Measurements from ENCODE around the gene XYLT1. TPM values are rescaled to one million over a fixed set of nuclear protein-coding genes. Genes with fewer than 3 reads are reported as not detected.

XYLT1 gene
- total and polyA plus RNA-seq, 9 of the 15 experiments (the other 6 are each of a cell fraction or from before 2014, with no cell fraction given): 0.03 to 0.09 (median 0.08) TPM; not detected in 6

GRCh38 chr16:17061326-17061725 is 409.4 kb downstream of the XYLT1 start:
- Histone ChIP-seq H3K27me3 (ENCODE audit: control insufficient read depth in 2 of 2, insufficient read depth in 2 of 2, low read length in 2 of 2) (no peaks in the 10 kb centered on the region), H3K9ac (ENCODE audit: insufficient read depth in 1 of 2, low read depth in 2 of 2, low read length in 2 of 2) (no peak overlapping the region), H3K36me3 (ENCODE audit: control insufficient read depth, insufficient read depth, low read length) (peaks cover 4% of the 10 kb centered on the region; the same call in 2 of the 3 replicates), H3K4me1 (replicated peaks in 1 of 2; ENCODE audit: control insufficient read depth in 2 of 2, insufficient read depth in 2 of 2, low read length in 2 of 2) (no peaks in the 10 kb centered on the region; a peak in 2 of 5 replicates), H3K27ac (ENCODE audit: extremely low read depth, low read depth, low read length) (no peak overlapping the region), H4K20me1 (replicated peaks; ENCODE audit: control insufficient read depth, insufficient read depth, low read length) (peaks cover 25% of the 10 kb centered on the region), H3K4me2 (ENCODE audit: insufficient read depth, low read length) (no peak overlapping the region), H3K9me1 (ENCODE audit: control insufficient read depth, insufficient read depth, low read length) (no peaks in the 10 kb centered on the region), H3K4me3 (no peak overlapping the region), H3K79me2 (ENCODE audit: control insufficient read depth, insufficient read depth, low read length) (peaks cover 11% of the 10 kb centered on the region; the same call in 2 of the 3 replicates), H2AFZ (ENCODE audit: low read depth, low read length) (no peak overlapping the region), H3K9me3 (replicated peaks; ENCODE audit: control insufficient read depth, insufficient read depth, low read depth, low read length) (no peaks in the 10 kb centered on the region)
- 76% methylated on average over 2 of the region's 2 CpGs for WGBS (ENCODE audit: insufficient coverage, low coverage, missing lambda C conversion rate)
- ChIA-PET POLR2A (no interaction called here), CTCF (ENCODE audit: low intra/inter-chr PET ratio) (no interaction called here)
- FAIRE-seq (no peak), DNase-seq (ENCODE audit: extremely low read depth in 1 of 4, low spot score in 3 of 4) (no peak), ATAC-seq (no peak)
- in situ Hi-C loops (cut with MboI) (no loop called here), intact Hi-C loops (cut with micrococcal nuclease) (no loop called here)
- BruUV-seq (replicated peaks): no TSS peak
- TF ChIP-seq CEBPG (CRISPR knock-in tag; IDR thresholded peaks at IDR 0.05): no peak
- no peak for TF ChIP-seq CEBPG (tag; conservative IDR thresholded peaks at IDR 0.05 in 1 of 2, IDR thresholded peaks at IDR 0.05 in 1 of 2)
- TF ChIP-seq TFE3 (CRISPR knock-in tag; IDR thresholded peaks at IDR 0.05): peak; percentile 30; the same call in 1 of the 2 replicates
- no peak for TF ChIP-seq ZNF512 (tag; IDR thresholded peaks at IDR 0.05)
- TF ChIP-seq CHCHD3 (CRISPR knock-in tag; IDR thresholded peaks at IDR 0.05): no peak
- no peak for TF ChIP-seq TEAD4 (IDR thresholded peaks at IDR 0.05; ENCODE audit: low read length)
- no peak for TF ChIP-seq TEAD4 (CRISPR knock-in tag; IDR thresholded peaks at IDR 0.05; ENCODE audit: borderline replicate concordance)
- TF ChIP-seq RBM25 (IDR thresholded peaks at IDR 0.05; ENCODE audit: low read depth, low read length, severe bottlenecking): no peak
- TF ChIP-seq SMARCA5 (IDR thresholded peaks at IDR 0.05): no peak
- TF ChIP-seq ZBTB40 (IDR thresholded peaks at IDR 0.05): peak; percentile 94
- TF ChIP-seq ZBTB40 (CRISPR knock-in tag; IDR thresholded peaks at IDR 0.05): peak; percentile 74

Data from K562 (cell line).